NCI-H526 treated with DMSO at 0.1 percent for 48 hours (cell line): Measurements from ENCODE around the gene ARHGAP12.
"Not testable (repeated sequence)": the region's sequence is repeated elsewhere in the genome, so short reads cannot be mapped to it uniquely, and the experiment has no call there.

Experiments used
- DNase-seq: peaks from one replicate; lab custom pipeline; 2025; lab: John Stamatoyannopoulos, UW

Gene ARHGAP12

DNA sequence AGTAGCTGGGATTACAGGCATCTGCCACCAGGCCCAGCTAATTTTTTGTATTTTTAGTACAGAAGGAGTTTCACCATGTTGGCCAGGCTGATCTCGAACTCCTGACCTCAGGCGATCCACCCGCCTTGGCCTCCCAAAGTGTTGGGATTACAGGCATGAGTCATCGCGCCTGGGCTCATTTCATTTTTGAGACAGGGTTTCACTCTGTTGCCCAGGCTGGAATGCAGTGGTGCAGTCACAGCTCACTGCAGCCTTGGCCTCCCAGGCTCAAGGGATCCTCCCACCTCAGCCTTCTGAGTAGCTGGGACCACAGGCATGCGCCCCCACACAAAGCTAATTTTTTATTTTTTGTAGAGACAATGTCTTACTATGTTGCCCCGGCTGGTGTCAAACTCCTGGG lies 159.7 kb downstream of the ARHGAP12 start:
- DNase-seq = not testable (repeated sequence)

DNA sequence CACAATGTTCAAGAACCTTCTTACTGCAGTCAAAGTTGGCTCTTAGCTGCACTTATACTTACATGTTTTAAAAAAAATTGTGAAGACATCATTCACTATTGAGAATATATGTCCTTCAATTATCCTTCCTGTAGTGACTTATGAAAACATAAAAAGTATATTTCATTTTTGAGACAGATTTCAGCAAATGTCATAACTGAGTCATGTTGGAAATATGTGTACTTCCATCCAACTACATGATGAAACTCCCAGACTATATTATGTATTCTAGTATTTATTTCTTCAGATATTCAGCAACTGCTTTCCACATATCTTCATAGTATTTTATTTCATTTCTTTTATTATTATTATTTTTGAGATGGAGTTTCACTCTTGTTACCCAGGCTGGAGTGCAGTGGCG lies 160.2 kb downstream of the ARHGAP12 start:
- DNase-seq = no peak

DNA sequence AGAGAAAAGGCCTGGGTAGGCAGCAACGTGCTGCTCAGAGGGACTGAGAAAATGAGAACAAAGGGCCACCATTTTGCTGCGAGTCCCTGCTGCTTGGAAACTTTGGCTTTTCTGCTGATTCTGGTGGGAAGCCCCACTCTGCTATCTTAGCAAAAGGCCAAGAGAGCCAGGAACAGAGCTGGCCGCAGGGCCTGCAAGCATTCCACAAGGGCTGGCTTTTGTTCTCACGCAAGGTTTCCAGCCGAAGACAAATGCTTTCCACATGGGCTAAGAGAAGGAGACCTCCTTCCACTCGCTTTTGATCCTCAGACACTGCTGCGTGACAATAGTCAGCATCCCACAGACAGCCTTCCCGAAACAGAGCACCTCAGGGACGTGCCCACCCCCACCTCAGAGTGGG lies 163.1 kb downstream of the ARHGAP12 start:
- no peak for DNase-seq

DNA sequence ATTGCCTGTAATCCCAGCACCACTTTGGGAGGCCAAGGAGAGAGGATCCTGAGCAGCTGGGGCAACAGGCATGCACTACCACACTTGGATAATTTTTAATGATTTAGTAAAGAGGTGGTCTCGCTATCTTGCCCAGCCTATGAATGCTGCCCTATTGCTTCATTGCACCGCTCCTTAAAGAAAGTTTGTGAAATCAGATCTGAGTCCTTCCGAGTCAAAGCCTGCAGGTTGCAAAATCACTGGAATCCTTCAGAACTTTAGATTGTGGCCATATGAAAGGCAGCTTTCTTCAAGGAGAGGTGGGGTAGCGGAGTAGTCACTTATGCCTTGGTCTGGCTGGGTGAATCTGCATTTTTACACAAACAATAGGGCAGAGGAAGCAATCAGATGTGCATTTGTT lies 166.3 kb downstream of the ARHGAP12 start:
- no peak for DNase-seq

DNA sequence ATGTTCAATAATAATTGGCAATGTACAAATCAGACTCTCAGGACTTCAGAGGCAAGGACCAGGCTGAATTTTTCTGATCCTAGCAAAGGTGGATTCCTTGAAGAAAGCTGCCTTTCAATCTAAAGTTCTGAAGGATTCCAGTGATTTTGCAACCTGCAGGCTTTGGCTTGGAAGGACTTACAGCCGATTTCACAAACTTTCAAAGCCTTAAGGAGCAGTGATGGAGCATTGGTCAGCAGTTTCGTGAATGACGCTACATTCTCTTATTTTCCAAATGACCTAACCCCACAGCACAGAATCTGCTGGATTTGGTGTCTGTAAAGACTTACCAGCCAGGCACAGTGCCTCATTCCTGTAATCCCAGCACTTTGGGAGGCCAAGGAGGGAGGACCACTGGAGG lies 167.5 kb downstream of the ARHGAP12 start:
- no peak for DNase-seq

DNA sequence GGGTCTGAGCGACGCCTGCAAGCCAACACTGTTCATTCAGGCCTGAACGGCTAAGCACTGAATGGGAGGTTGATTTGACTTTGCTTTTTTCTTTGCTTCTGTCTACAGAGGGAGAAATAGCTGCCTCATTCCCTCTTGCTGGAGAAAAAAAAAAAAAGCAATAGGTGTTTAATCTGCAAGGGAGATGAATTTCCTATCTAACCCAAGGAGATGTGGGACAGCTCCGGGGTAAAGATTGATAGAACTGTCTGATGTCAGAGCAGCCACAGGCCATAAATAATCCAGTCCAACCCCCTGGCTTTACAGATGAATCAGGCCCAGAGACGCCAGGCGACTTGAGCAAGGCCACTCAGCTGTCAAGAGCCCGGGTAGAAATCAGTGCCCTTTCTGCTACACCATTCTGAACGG lies 168.0 kb downstream of the ARHGAP12 start:
- DNase-seq = no peak

DNA sequence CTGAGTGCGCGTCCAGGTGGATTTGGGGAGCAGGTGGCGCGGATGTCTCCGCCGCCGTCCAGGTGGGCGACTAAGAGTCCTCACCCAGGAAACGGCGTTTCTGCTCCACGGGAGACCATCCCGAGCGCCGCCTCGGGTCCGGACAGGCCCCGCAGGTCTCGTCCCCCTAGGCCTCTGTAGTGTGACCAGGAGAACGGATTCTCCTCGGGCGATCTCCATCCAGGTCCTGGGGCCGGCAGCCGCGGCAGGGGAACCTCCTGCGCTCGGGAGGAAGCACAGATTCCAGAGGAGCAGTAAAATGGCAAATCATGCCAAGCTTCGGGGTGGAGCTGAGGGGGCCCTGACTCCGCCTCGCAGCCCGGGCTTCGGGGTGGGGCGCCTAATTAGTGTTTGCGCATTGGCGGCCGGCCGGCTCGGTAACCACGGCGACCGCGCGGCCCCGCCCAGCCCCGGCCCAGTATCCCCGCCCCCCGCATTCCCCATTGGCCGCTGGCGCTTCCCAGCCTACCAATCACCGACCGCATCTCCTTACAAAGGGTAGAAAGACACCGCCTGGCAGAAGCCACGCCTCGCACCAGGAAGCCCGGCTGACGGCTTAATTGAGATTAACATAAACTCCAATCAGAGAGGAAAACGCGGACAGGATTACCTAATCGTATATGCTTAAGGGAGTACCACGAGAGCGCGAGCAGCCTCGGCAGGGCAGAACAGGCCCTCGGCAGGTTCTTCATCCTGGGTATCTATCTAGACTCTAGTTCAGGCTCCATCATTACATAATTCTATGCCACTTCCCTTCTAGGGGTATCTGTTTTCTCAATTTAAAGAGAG lies 168.6 kb downstream of the ARHGAP12 start:
- peak; percentile 95 for DNase-seq

DNA sequence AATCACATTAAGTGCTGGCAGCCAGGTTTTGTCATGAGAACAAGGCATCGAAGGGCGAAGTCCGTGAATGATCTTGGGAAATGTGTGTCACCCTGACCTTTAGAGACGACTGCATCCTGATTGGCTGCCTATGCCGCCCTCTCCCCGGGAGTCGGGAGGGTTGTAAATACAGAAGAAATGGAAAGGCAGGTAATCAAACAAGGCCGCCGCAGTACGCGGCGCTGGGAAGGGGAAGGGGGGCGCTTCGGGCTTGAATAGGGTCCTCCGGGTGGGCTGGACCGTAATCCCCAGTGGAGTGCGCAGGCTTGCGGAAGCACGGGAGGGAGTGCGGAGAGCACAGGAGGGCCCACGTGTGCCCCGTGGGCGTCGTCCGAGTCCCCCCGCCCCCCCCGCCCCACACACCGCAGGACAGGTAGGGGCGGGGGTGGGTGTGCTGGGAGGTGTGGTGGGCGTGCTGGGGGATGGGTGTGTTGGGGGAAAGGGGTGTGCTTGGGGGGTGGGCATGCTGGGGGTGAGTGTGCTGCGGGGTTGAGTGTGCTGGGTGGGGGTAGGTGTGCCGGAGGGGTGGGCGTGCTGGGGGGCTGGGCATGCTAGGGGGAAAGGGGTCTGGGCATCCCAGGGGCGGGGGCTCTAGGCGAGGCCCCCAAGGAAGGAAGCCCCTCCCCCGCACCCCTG lies 169.4 kb downstream of the ARHGAP12 start:
- DNase-seq = peak; percentile 6

DNA sequence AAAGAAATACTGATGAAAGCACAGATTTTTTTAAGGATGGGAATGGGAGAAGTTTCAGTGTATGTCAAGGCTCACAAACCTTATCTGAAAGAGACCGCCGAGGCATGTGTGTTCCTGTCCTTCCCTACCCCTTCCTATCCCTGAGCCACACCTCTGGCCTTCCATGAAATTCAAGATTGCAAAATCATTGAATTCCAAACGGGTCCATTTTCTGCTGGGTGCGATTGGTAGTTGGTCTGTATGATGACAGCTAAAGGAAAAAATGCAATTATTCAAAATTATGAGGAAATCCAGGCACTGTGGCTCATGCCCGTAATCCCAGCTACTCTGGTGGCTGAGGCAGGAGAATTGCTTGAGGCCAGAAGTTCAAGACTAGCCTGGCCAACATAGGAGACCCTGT lies 170.1 kb downstream of the ARHGAP12 start:
- no peak for DNase-seq

DNA sequence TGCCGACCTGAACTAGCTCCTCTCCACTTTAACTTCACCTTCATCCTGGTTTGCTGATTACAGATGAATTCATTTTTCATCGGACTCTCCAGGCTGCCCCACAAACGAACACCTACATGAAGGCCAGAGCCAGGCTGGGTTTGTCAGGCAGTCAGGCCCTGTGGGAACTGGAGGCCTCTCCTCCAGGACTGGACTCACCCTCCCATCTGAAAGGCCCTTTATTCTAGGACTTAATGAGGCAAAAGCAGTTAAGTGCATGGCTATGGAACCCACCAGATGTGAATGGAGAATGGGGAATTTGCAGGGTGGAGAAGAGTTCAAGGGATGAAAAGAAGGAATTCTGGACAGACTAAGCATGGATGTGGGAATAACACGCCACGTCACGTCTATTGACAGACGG lies 170.8 kb downstream of the ARHGAP12 start:
- DNase-seq = no peak

DNA sequence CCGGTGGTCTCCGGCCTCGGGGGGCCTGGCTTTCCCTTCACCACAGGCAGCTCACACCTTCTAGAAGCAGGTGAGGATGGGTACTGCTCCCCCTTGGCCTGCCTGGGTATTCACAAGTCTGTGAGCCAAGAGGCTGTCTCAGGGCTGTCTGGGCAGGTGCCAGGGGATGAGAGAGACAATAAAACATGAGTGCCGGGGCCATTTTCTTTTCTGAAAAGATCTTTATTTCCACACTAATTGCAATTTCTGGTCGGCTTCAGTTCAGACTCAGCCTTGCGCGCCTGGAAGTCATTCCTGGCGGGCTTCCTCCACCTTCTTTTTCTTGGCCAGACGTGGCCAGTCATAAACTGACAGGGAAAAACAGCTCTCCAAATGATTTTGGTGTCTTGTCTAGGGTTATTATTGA lies 171.2 kb downstream of the ARHGAP12 start:
- DNase-seq = no peak

DNA sequence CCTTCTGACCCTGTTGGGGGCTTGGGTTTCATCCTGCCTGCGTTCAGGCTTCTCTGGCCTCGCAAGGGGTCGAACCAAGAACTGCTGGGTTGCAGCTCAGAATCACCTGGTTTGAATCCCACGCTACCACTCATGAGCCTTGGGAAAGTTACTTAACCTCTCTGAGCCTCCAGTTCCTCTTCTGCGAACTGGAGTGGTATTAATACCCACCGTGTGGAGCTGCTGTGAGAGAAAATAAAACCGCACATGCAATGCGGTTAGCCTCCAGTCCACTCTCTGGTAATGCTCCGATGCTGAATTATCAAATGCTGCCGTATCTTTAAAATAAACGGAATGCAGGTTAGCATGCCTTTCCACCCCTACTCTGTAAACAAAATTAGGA lies 171.9 kb downstream of the ARHGAP12 start:
- DNase-seq = no peak

DNA sequence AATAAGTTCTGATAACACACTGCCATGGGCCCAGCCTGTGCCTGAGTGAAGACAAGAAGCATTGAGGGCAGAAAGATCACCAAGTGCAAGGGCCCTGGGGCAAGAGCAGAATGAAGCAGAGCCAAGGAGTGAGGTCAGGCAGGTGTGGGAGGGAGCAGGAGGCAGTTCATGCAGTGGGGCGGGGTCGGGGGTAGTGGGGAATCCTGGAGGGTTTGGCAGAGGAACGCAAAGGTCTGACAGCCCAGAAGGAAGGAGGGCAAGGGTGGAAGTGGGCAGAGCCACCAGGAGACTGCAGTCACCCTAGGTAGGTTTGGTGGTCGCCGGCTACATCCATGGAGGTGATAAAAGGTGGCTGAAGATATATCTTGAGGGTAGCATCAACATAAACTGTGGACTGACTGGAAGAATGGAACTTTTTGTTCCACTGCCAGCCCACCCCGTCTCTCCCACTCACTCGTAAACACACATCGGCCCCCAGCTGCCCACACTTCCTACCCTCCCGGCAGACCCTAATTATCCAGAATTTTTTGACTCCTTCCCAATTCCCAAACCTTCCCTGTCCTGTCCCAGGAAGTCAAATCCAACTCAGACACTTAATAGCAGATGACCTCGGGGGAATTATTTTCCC lies 172.4 kb downstream of the ARHGAP12 start:
- DNase-seq = no peak
